Cerebellar nuclear complex (tissue), 1 donor: ENCODE measurements around the gene KRTAP12-3.
"Not testable (repeated sequence)": the region's sequence is repeated elsewhere in the genome, so short reads cannot be mapped to it uniquely, and the experiment has no call there.

Experiments used
- DNase-seq, 2 experiments: peaks; one replicate each; lab custom pipeline; 2025; lab: John Stamatoyannopoulos, UW

The KRTAP12-3 gene

GRCh38 chr21:44685050-44685449 lies 27.3 kb downstream of the KRTAP12-3 start:
- DNase-seq: not testable (repeated sequence)

GRCh38 chr21:44686000-44686781 lies 28.5 kb downstream of the KRTAP12-3 start:
- DNase-seq: no peak

GRCh38 chr21:44686843-44687561 lies 29.3 kb downstream of the KRTAP12-3 start:
- DNase-seq: no peak

GRCh38 chr21:44687671-44688070 lies 29.9 kb downstream of the KRTAP12-3 start:
- DNase-seq: no peak

- DNase-seq: not testable (repeated sequence)
These were observed 32.0 kb downstream of the KRTAP12-3 start for GRCh38 chr21:44689740-44690139.

GRCh38 chr21:44691686-44692085 lies 34.0 kb downstream of the KRTAP12-3 start:
- DNase-seq: no peak

- no peak for DNase-seq
These were observed 35.2 kb downstream of the KRTAP12-3 start for GRCh38 chr21:44692798-44693512.

- no peak for DNase-seq
These were observed 37.0 kb downstream of the KRTAP12-3 start for GRCh38 chr21:44694776-44695175.

GRCh38 chr21:44695184-44695583 lies 37.5 kb downstream of the KRTAP12-3 start:
- no peak for DNase-seq

GRCh38 chr21:44695641-44696040 lies 37.9 kb downstream of the KRTAP12-3 start:
- DNase-seq: no peak

- DNase-seq: no peak
These were observed 38.8 kb downstream of the KRTAP12-3 start for GRCh38 chr21:44696572-44696971.

- DNase-seq: not testable (repeated sequence)
These were observed 39.6 kb downstream of the KRTAP12-3 start, which contains the start of gene KRTAP10-12 for GRCh38 chr21:44697172-44697810. Gene KRTAP10-12 (plus strand): TSS chr21:44697172. CDS start chr21:44697202, 30 bp downstream.

- no peak for DNase-seq
These were observed 40.3 kb downstream of the KRTAP12-3 start for GRCh38 chr21:44697811-44698734.

- DNase-seq: no peak
These were observed 41.8 kb downstream of the KRTAP12-3 start for GRCh38 chr21:44699502-44700001.

- no peak for DNase-seq
These were observed 42.6 kb downstream of the KRTAP12-3 start for GRCh38 chr21:44700101-44701022.

GRCh38 chr21:44701023-44701400 lies 43.3 kb downstream of the KRTAP12-3 start:
- DNase-seq: no peak

- no peak for DNase-seq
These were observed 43.8 kb downstream of the KRTAP12-3 start for GRCh38 chr21:44701541-44701940.

GRCh38 chr21:44702111-44702972 lies 44.6 kb downstream of the KRTAP12-3 start:
- no peak for DNase-seq
